ENCODE data around the gene POU2F2.

The POU2F2 gene

DNA sequence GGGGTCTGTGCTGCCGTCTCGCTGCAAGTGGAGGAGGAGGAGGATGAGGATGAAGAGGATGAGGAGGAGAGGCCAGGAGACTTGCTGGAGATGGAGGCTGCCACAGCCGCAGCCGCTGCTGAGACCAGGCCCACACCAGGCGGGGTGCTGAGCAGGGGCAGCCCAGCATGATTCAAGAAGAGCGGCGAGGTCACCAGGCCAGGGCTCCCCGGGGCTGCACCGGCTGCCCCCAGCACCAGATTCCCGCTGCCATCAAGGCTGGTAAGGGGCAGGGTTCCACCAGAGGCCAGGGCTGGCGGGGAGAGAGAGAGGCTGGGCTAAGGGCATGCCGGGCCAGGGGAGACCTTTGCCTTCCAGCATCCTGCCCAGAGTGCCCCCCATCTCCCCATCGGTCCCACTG, 40.9 kb downstream of the POU2F2 start:
- Histone ChIP-seq H2AFZ (ENCODE audit: low read depth, low read length, severe bottlenecking) (no peak overlapping the region), H3K4me2 (ENCODE audit: low read depth, low read length, poor library complexity, severe bottlenecking) (no peak overlapping the region)

DNA sequence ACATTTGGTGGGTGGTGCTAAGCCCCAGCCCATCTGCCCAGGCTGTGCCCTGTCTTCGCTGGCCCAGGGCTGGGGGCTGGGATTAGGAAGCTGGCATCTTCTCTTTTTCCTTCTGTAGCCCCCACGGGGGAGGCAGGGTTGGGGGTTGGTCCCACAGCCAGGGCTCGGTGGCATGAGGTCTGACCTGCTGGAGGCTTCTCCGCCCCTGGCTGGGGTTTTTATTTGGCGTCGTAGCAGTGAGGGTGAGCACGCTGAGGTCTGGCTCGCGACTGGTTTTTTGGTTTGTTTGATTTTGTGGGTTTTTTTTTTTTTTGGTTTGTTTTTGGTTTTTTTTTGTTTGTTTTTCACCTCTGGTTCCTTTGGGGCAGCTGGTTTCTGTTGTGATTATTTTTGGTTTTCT, 41.6 kb downstream of the POU2F2 start:
- Histone ChIP-seq H2AFZ (ENCODE audit: low read depth, low read length, severe bottlenecking) (no peak overlapping the region), H3F3A (ENCODE audit: insufficient read depth) (peaks cover 15% of the 10 kb centered on the region; the same call in 1 of the 2 replicates), H3K9me2 (replicated peaks; ENCODE audit: insufficient read depth, low read length) (no peaks in the 10 kb centered on the region), H3K79me2 (ENCODE audit: insufficient read depth, low read length) (no peaks in the 10 kb centered on the region), H3K27ac (ENCODE audit: low read depth, low read length) (no peak overlapping the region), H3K4me2 (ENCODE audit: low read depth, low read length, poor library complexity, severe bottlenecking) (no peak overlapping the region), H3K27me3 (ENCODE audit: low read length) (no peaks in the 10 kb centered on the region), H3K4me3 (ENCODE audit: insufficient read depth, low read length, poor library complexity, severe bottlenecking) (no peak overlapping the region), H3K9ac (ENCODE audit: low read length) (no peak overlapping the region), H4K20me1 (ENCODE audit: low read depth, low read length) (no peaks in the 10 kb centered on the region), H3K9me3 (ENCODE audit: insufficient read depth, low read length) (no peaks in the 10 kb centered on the region), H3K36me3 (ENCODE audit: low read length) (no peaks in the 10 kb centered on the region)
- no peak for TF ChIP-seq EZH2phosphoT487 (conservative IDR thresholded peaks at IDR 0.05; ENCODE audit: low read length)
- TF ChIP-seq CTCF (IDR thresholded peaks at IDR 0.05; ENCODE audit: insufficient read depth, low read length, poor library complexity, severe bottlenecking) = no peak

More for the DNA sequence above, 40.9 kb downstream of the POU2F2 start:
- no peak overlapping the region for H3K4me3 ChIP-seq (ENCODE audit: insufficient read depth, low read length, poor library complexity, severe bottlenecking)
- no peaks in the 10 kb centered on the region for H3K27me3 ChIP-seq (ENCODE audit: low read length)
- no peak overlapping the region for H3K9ac ChIP-seq (ENCODE audit: low read length)
- no peak overlapping the region for H3K27ac ChIP-seq (ENCODE audit: low read depth, low read length)
- H3F3A ChIP-seq (ENCODE audit: insufficient read depth) = peaks cover 9% of the 10 kb centered on the region; the same call in 1 of the 2 replicates
- H3K79me2 ChIP-seq (ENCODE audit: insufficient read depth, low read length) = no peaks in the 10 kb centered on the region
- H3K9me3 ChIP-seq (ENCODE audit: insufficient read depth, low read length) = no peaks in the 10 kb centered on the region
- no peaks in the 10 kb centered on the region for H3K9me2 ChIP-seq (replicated peaks; ENCODE audit: insufficient read depth, low read length)
- no peak for TF ChIP-seq CTCF (IDR thresholded peaks at IDR 0.05; ENCODE audit: insufficient read depth, low read length, poor library complexity, severe bottlenecking)
- TF ChIP-seq EZH2phosphoT487 (conservative IDR thresholded peaks at IDR 0.05; ENCODE audit: low read length) = no peak
- H4K20me1 ChIP-seq (ENCODE audit: low read depth, low read length) = no peaks in the 10 kb centered on the region
- no peaks in the 10 kb centered on the region for H3K36me3 ChIP-seq (ENCODE audit: low read length)

GRCh38 chr19:42089772-42090171, 42.5 kb downstream of the POU2F2 start:
- H3K27me3 ChIP-seq (ENCODE audit: low read length) = no peaks in the 10 kb centered on the region
- H4K20me1 ChIP-seq (ENCODE audit: low read depth, low read length) = no peaks in the 10 kb centered on the region
- no peak overlapping the region for H2AFZ ChIP-seq (ENCODE audit: low read depth, low read length, severe bottlenecking)
- H3K79me2 ChIP-seq (ENCODE audit: insufficient read depth, low read length) = no peaks in the 10 kb centered on the region
- no peak overlapping the region for H3K4me3 ChIP-seq (ENCODE audit: insufficient read depth, low read length, poor library complexity, severe bottlenecking)
- H3K9me3 ChIP-seq (ENCODE audit: insufficient read depth, low read length) = no peaks in the 10 kb centered on the region
- no peak overlapping the region for H3K4me2 ChIP-seq (ENCODE audit: low read depth, low read length, poor library complexity, severe bottlenecking)
- no peak overlapping the region for H3K27ac ChIP-seq (ENCODE audit: low read depth, low read length)
- no peaks in the 10 kb centered on the region for H3K36me3 ChIP-seq (ENCODE audit: low read length)
- no peaks in the 10 kb centered on the region for H3K9me2 ChIP-seq (replicated peaks; ENCODE audit: insufficient read depth, low read length)
- no peak overlapping the region for H3K9ac ChIP-seq (ENCODE audit: low read length)
- H3F3A ChIP-seq (ENCODE audit: insufficient read depth) = peaks cover 20% of the 10 kb centered on the region; the same call in 1 of the 2 replicates
- TF ChIP-seq CTCF (IDR thresholded peaks at IDR 0.05; ENCODE audit: insufficient read depth, low read length, poor library complexity, severe bottlenecking) = no peak
- TF ChIP-seq EZH2phosphoT487 (conservative IDR thresholded peaks at IDR 0.05; ENCODE audit: low read length) = no peak
